ENCODE results near the gene SLX9. TPM values are rescaled to one million over a fixed set of nuclear protein-coding genes. Genes with fewer than 3 reads are reported as not detected.

SLX9 gene
- total RNA-seq, 1 donor from 2014 or later = 72.6 TPM

DNA sequence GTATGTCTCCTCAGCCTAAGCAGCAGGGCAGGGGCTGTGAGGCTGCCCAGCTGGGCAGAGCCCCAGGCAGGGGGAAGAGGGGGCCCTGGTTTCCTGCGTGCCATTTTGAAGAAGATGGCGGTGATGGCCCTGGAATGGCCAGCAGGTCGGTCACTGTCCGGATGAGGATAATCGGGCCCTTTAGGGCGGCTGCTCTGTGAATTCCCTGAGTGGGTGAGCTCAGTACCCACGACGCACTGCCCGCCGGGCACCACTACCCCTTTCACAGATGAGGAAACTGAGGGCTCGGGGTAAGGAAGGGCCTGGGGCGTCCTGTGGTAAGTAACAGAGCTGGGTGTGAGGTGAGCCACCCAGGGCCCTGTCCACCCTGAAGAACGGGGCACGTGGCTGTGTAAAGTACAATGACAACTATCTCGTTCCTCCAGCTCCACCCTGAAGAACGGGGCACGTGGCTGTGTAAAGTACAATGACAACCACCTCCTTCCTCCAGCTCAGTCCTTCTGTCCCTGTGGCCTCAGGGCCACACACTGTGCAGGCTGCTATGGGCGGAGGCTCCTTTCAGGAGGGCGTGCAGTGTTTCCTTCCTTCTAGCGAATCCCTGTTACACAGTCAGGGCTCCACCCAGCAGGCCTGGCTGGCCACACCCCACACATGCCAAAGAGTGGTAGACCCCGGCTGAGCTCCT, 42.4 kb upstream of the SLX9 start:
- Mint-ChIP-seq H3K4me3 (ENCODE audit: low read depth) (no peak overlapping the region), H3K4me1 (ENCODE audit: low read depth) (peaks cover 4% of the 10 kb centered on the region), H3K9me3 (no peaks in the 10 kb centered on the region), H3K27ac (no peak overlapping the region), H3K36me3 (ENCODE audit: low read depth) (peaks cover 51% of the 10 kb centered on the region), H3K27me3 (ENCODE audit: low read depth) (no peaks in the 10 kb centered on the region)
- DNase-seq (ENCODE audit: low spot score) = no peak
- intact Hi-C loops (cut with micrococcal nuclease) = no loop called here

DNA sequence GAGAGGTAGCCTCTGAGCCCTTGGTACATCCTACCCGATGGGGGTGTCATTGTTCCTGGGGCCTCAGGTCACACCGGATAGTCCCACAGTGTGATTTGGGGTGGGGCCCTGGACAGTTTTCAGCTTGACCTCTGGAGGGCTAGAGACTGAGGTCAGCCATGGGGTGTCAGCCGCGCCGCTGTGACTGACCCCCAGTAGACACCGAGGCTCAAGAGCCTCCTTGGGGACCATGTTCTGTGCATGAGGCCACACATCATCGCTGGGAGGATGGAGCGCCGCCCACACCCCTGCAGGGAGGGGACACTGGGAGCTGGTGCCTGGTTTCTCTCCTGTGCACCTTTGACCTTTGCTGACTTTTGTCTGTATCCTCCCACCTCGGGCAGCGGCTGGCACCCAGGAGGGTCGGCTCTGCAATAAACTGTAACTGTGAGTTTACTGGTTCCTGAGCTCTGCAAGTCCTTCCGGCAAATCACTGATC, 41.8 kb upstream of the SLX9 start:
- Mint-ChIP-seq H3K27ac (no peak overlapping the region), H3K27me3 (ENCODE audit: low read depth) (no peaks in the 10 kb centered on the region), H3K9me3 (no peaks in the 10 kb centered on the region), H3K4me3 (ENCODE audit: low read depth) (no peak overlapping the region), H3K36me3 (ENCODE audit: low read depth) (peaks cover 53% of the 10 kb centered on the region), H3K4me1 (ENCODE audit: low read depth) (no peaks in the 10 kb centered on the region)
- DNase-seq (ENCODE audit: low spot score) = no peak
- intact Hi-C loops (cut with micrococcal nuclease) = no loop called here

DNA sequence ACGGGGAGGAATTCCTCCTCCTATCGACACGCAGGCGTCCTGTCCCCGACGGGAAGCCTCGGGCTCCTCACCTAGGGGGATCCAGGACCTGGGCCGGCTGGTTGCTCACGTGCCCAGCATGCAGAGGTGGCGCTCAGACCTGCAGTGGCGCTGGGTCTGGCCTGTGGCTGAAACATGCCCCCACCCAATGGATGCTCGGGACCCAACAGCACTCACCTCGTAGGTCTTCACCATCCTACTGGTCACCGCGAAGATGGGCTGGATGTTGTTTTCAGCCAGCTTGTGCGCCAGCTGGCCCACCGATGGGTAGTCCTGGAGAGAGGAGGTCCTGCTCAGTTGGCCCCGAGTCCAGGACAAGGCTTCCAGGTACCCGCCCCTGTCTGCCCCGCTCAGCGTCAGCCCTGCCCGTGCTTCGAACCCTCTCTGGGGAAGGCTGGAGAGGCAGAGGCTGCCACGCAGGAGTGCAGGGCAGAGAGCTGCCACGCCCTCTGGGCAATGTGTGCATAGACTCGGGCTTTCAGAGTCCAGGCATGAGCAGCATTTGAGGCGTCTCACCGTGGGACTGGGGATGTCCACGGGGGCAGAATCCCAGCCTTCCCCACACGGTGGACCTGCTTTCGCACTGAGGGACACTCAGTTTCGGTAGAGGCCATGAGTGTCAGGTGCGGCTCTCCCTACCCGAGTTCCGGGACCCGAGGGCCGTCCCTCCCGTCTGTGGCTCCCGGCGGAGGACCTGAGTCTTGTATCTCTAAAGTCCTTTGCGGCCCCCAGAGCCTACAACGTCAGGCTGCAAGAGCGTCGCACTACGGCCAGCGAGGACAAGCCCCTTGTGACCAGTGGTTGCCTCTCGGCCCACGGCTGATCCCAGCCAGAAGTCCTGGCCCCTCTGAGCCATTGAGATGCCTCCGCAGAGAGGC, 40.7 kb upstream of the SLX9 start:
- H3K4me3 Mint-ChIP-seq (ENCODE audit: low read depth) = no peak overlapping the region
- DNase-seq (ENCODE audit: low spot score) = no peak
- H3K27ac Mint-ChIP-seq = no peak overlapping the region
- no peaks in the 10 kb centered on the region for H3K27me3 Mint-ChIP-seq (ENCODE audit: low read depth)
- H3K36me3 Mint-ChIP-seq (ENCODE audit: low read depth) = peaks cover 59% of the 10 kb centered on the region
- intact Hi-C loops (cut with micrococcal nuclease) = no loop called here
- H3K4me1 Mint-ChIP-seq (ENCODE audit: low read depth) = no peaks in the 10 kb centered on the region
- no peaks in the 10 kb centered on the region for H3K9me3 Mint-ChIP-seq

DNA sequence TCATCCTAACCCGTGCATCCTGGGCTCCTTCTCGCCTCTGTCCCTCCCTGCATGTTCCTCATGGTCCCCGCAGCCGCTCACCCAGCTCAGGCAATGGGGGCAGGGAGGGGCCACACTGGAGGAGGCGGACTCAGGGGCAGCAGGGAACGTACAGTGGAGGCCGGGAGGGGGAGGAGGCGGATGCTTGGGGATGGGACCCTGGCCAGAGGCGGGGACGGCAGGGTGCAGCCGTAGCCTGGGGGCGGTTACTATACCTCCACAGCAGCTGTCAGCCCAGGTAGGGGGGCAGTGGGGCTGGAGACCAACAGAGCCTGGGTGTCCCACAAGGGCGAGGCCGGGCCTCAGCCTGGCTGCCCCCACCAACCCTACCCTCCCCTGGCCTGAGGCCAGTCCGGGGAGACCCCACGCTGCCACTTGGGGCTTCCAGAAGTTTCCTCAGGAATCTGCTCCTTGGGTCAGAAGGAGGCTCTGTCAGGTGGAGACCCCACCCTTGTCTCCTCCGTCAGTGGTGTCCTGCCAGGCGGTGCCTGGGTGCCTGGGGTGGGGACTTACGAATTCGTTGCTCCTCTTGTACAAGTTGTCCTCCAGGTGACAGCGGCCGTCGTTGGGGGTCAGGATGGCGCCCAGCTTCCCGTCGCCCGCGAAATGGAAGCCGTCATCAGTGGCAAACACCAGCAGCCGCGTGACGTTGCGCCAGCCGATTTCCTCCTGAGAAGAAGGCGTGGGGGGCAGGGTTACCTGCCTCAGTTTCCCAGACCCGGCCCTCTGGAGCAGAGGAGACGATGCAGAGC, 39.9 kb upstream of the SLX9 start:
- Mint-ChIP-seq H3K9me3 (no peaks in the 10 kb centered on the region), H3K36me3 (ENCODE audit: low read depth) (peaks cover 66% of the 10 kb centered on the region), H3K27ac (no peak overlapping the region), H3K4me1 (ENCODE audit: low read depth) (no peaks in the 10 kb centered on the region), H3K4me3 (ENCODE audit: low read depth) (no peak overlapping the region), H3K27me3 (ENCODE audit: low read depth) (no peaks in the 10 kb centered on the region)
- intact Hi-C loops (cut with micrococcal nuclease) = no loop called here
- no peak for DNase-seq (ENCODE audit: low spot score)

DNA sequence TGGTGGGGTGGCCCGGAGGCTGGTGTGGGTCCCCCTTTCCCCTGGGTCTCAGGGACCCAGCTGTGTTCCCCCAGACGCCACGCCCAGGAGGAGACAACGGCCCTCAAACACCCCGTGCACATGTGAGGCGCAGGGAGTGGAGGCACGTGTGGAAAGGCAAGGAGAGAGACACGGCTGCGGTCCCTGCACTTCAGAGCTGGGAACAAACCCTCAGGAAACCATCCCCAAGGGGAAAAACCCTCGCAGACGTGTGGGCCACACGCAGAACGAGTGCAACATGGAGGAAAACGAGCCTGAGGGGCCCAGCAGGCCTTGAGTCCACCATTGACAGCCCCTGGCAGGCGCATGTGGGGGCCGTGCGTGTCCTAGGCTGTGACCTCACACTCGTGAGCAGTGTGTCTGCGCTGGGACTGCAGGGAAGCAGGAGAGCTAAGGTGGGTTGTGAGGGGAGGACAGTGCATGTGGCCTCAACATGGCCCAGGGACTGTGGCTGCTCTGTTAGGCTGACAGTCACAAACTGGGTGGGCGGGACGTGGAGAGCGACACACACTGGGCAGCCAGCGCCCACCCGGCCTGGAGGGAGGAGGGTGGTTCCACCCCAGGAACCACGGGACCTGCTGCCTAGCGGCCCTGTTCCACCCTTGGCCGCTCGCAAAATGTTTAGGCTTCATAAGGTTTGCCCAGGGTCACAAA, 39.1 kb upstream of the SLX9 start:
- peaks cover 70% of the 10 kb centered on the region for H3K36me3 Mint-ChIP-seq (ENCODE audit: low read depth)
- H3K27me3 Mint-ChIP-seq (ENCODE audit: low read depth) = no peaks in the 10 kb centered on the region
- no peaks in the 10 kb centered on the region for H3K4me1 Mint-ChIP-seq (ENCODE audit: low read depth)
- no peak overlapping the region for H3K27ac Mint-ChIP-seq
- no peak for DNase-seq (ENCODE audit: low spot score)
- H3K4me3 Mint-ChIP-seq (ENCODE audit: low read depth) = no peak overlapping the region
- intact Hi-C loops (cut with micrococcal nuclease) = no loop called here
- no peaks in the 10 kb centered on the region for H3K9me3 Mint-ChIP-seq

DNA sequence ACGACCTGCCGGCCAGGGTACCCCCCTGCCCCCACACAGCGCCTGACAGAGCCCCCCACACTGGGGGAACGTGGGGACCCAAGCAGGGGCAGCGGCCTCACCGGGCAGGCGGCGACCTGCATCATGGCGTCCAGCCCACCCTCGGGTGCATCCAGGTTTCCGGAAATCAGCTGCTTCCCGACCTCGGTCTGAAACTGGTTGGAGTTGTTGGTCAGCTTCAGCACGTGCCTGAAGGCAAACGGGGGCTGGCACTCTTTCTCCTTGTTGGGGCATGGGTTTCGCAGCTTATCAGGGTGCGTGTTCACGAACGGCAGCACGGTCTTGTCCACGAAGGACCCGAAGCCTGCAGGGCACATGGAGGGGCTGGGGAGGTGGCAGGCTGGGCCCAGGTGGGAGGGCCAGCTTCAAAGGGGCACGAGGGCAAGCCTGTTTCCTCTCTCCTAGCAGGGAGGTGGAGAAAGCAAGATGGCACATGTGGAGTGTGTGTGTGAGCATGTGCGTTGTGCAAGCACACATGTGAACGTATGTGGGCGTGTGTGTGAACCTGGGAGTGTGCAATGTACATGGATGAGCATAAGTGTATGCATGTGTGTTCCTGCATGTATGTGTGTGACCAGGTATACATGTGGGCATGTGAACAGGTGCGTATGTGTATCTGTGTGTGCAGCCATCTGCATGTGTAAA, 38.3 kb upstream of the SLX9 start:
- Mint-ChIP-seq H3K36me3 (ENCODE audit: low read depth) (peaks cover 74% of the 10 kb centered on the region), H3K4me3 (ENCODE audit: low read depth) (no peak overlapping the region), H3K27ac (no peak overlapping the region), H3K27me3 (ENCODE audit: low read depth) (no peaks in the 10 kb centered on the region), H3K4me1 (ENCODE audit: low read depth) (no peaks in the 10 kb centered on the region), H3K9me3 (no peaks in the 10 kb centered on the region)
- DNase-seq (ENCODE audit: low spot score) = no peak
- intact Hi-C loops (cut with micrococcal nuclease) = no loop called here

DNA sequence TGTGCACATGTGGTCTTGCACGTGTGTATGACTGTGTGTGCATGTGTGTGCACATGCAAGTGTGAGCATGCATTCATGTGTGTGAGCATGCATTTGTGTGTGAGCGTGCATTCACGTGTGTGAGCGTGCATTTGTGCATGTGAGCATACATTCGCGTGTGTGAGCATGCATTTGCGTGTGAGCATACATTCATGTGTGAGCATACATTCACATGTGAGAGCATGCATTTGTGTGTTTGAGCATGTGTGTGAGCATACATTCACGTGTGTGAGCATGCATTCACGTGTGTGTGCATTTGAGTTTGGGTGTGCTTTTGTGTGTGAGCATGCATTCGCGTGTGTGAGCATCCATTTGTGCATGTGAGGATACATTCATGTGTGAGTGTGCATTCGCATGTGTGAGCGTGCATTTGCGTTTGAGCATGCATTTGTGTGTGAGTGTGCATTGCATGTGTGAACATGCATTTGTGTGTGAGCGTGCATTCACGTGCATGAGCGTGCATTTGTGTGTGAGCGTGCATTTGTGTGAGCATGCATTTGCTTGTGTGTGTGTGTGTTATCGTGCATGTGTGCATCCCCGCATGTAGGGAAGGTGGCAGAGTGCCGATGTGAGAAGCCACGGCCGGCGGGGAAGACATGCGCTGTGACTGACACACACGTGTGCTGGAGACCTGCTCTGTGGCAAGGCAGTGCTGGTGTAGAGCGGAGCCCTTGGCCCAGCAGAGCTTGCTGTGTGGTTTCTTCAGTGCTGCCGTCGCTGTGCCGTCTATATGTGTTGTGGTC, 37.4 kb upstream of the SLX9 start:
- H3K36me3 Mint-ChIP-seq (ENCODE audit: low read depth) = peaks cover 77% of the 10 kb centered on the region
- no peaks in the 10 kb centered on the region for H3K9me3 Mint-ChIP-seq
- DNase-seq (ENCODE audit: low spot score) = no peak
- no peaks in the 10 kb centered on the region for H3K27me3 Mint-ChIP-seq (ENCODE audit: low read depth)
- no peak overlapping the region for H3K27ac Mint-ChIP-seq
- intact Hi-C loops (cut with micrococcal nuclease) = no loop called here
- no peak overlapping the region for H3K4me3 Mint-ChIP-seq (ENCODE audit: low read depth)
- H3K4me1 Mint-ChIP-seq (ENCODE audit: low read depth) = no peaks in the 10 kb centered on the region

DNA sequence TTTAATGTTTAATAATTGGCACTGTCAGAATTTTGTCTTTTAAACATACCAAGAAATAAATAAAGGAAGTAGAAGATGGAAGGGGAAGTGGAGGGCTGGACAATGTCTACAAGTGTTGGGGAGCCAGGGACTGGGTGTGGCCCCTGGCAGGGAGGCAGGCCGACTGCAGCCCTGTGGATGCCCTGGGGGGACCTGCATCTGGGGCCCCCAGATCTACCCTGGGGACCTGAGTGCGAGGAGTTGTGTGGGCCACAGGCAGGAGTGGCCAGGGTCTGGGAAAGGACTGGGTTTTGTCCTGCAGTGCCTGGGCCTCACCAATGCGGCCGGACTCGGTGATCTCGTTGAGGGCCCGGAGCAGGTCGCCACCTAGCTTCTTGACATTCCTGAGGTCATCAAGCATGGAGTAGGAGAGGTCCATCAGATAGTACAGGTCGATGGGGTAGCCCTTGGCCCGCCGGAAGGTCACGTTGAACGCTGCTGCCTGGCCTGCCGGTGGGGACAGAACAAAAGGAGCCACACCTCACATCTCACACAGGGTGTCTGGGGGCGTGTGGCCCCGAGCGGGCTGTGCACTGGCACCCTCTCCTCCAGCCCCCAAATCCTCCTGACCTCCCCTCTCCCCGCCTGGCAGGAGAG, 36.7 kb upstream of the SLX9 start:
- no peak overlapping the region for H3K27ac Mint-ChIP-seq
- DNase-seq (ENCODE audit: low spot score) = no peak
- no peaks in the 10 kb centered on the region for H3K27me3 Mint-ChIP-seq (ENCODE audit: low read depth)
- H3K4me3 Mint-ChIP-seq (ENCODE audit: low read depth) = no peak overlapping the region
- peaks cover 71% of the 10 kb centered on the region for H3K36me3 Mint-ChIP-seq (ENCODE audit: low read depth)
- H3K4me1 Mint-ChIP-seq (ENCODE audit: low read depth) = no peaks in the 10 kb centered on the region
- H3K9me3 Mint-ChIP-seq = no peaks in the 10 kb centered on the region
- intact Hi-C loops (cut with micrococcal nuclease) = no loop called here

DNA sequence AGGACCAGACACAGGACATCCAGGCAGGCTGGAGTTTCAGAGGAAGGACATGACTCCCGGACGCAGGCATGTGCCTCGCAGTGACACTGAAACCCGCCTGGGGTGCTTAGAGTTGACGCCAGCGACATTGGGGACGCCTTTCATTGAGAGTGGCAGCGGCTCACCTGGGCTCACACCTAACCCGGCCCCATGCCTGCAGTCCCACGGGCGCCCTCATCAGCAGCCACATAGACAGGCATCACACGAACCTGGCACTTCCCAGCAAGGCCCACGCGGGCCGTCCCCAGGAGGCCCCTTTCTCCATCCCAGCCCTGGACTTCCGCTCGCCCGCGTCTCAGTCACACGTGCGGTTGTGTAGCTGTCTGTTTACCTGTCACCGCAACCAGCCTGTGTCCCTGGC, 36.1 kb upstream of the SLX9 start:
- no peak overlapping the region for H3K4me3 Mint-ChIP-seq (ENCODE audit: low read depth)
- no peak for DNase-seq (ENCODE audit: low spot score)
- H3K36me3 Mint-ChIP-seq (ENCODE audit: low read depth) = peaks cover 70% of the 10 kb centered on the region
- no peaks in the 10 kb centered on the region for H3K27me3 Mint-ChIP-seq (ENCODE audit: low read depth)
- intact Hi-C loops (cut with micrococcal nuclease) = no loop called here
- no peak overlapping the region for H3K27ac Mint-ChIP-seq
- peaks cover 3% of the 10 kb centered on the region for H3K4me1 Mint-ChIP-seq (ENCODE audit: low read depth)
- no peaks in the 10 kb centered on the region for H3K9me3 Mint-ChIP-seq

DNA sequence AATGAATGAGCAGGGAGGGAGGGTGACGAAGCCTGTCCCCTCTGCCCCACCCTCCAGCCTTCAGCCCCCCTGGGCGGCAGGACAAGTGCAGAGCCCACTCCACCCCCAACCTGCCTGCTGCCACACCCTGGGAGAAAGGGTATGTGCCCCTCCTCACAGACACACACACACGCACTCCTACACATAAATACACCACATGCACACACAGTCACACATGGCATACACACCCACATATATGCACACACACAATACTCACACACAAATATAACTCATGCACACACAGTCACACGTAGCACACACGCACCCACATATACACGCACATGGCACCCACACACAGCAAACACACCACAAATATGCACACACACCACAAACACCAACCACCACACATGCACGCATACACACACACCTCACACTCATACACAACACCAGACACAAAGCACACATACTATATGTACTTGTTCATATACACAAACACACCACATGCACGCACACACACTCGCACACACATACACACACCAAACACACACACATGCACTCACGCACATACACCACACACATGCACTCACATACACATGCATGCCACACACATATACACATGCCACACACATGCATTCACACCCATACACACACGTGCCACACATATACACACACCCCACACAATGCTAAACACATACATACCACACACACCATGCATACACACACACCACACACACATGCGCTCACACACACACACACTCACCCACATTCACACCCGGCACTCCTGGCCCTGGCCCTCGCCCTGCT, 35.5 kb upstream of the SLX9 start:
- H3K36me3 Mint-ChIP-seq (ENCODE audit: low read depth) = peaks cover 73% of the 10 kb centered on the region
- peaks cover 7% of the 10 kb centered on the region for H3K4me1 Mint-ChIP-seq (ENCODE audit: low read depth)
- intact Hi-C loops (cut with micrococcal nuclease) = no loop called here
- H3K9me3 Mint-ChIP-seq = no peaks in the 10 kb centered on the region
- no peaks in the 10 kb centered on the region for H3K27me3 Mint-ChIP-seq (ENCODE audit: low read depth)
- DNase-seq (ENCODE audit: low spot score) = no peak
- no peak overlapping the region for H3K4me3 Mint-ChIP-seq (ENCODE audit: low read depth)
- H3K27ac Mint-ChIP-seq = no peak overlapping the region
